HG03175 (cell line): Measurements from ENCODE around the gene ATP2B3.
"Not testable (repeated sequence)": the region's sequence is repeated elsewhere in the genome, so short reads cannot be mapped to it uniquely, and the experiment has no call there.

Source experiments
- ATAC-seq: cut with Tn5 transposase; IDR thresholded peaks from one replicate; pipeline ENCODE4 v1.9.1; 2021; ENCODE audit warnings: mild to moderate bottlenecking, moderate library complexity; ENCODE audit not compliant: unreplicated experiment

Gene ATP2B3

DNA sequence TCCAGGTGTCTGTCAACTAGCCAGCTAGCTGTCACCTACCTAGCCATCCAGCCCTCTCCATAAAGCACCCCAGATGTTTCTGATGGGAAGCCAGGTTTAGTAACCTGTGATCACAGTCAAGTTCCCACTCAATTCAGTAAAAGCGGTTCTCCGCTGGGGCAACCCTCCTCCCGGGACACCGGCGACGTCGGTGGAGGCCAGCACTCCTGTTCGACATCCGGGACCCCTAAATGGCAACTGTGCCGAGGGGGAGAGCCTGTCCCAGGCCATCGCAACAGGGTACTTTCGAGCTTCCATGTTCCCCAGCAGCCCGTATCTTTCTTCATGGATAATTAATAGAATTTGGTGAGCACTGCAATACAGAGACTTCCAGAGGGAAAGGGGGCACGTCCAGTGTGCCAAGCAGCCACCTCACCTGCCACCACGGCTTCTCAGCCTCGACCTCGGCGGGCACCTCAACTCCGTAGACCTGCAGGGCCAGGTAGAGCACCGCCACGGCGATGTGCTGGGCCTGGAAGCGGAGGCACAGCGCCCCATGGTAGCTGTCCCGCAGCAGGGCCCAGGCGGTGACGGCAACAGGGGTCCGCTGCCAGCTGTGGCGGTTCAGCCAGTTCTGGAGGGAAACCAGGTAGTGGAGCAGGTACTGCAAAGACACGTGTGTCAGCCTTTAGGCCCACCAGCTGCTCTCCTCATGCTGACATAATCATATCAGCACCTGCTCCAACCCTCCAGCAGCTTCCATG lies 74.8 kb downstream of the ATP2B3 start:
- no peak for ATAC-seq

DNA sequence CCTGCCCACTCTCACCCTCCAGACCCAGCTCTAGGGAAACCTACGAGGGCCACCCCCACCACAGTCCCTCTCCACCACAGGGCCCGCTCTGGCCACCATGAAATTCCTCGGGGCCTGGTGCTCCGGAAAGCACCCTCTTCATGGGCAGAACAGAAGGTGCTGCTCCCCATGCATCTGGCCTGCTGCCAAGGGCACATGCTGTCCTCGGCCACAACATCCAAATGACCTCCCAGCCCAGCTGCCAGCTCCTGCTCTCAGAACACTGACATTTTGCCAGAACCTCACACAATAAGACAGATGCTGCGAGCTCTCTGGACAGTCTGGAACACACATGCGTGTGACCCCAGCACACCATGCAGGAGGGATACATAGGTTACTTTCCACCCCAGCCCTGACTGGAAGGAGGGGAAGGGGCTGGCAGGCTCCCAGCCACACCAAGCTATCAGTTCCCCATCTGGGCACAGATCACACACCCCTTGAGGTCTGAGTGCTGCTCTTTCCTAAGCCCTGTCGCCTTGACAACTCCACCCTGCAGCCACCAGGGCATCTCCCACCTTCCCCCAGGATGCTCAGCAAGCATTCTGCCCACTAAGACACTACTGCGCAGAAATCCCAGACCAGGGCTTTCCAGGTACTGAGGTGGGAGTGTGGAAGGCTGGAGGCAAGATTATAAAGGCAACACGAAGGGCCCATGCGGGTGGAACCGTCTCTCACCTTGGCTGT lies 75.7 kb downstream of the ATP2B3 start:
- ATAC-seq, result no peak

DNA sequence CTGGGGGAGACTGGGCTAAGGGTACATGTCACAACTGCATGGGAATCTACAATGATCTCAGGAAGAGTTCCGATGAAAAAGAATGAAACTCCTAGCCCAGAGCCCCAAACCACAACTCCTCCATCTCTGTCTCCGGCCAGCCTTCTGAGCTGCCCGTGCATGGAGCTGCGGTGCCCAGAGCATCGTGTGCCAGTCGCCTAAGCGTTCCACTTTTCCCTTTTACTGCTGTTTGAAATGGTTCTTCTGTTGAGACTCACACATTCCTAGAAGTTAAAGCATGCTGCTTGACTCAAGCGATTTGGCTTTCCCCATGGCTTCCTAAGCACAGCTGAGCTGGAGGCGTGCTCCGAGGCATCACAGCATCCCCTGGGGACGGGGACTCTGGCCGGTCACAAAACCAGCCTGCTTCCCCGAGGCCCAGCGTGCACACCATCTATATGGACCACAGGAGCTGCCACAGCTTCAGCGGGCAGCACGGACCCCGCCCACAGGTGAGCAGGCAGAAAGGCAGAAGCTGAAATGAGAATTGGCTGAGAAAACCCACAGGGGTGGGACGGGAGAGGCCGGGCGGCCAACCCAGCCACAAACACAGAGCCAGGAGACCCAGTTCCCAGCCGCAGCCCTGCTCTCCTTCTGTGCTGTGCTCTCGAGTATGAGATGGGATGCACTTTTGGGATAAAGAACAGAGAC lies 76.5 kb downstream of the ATP2B3 start:
- no peak for ATAC-seq

DNA sequence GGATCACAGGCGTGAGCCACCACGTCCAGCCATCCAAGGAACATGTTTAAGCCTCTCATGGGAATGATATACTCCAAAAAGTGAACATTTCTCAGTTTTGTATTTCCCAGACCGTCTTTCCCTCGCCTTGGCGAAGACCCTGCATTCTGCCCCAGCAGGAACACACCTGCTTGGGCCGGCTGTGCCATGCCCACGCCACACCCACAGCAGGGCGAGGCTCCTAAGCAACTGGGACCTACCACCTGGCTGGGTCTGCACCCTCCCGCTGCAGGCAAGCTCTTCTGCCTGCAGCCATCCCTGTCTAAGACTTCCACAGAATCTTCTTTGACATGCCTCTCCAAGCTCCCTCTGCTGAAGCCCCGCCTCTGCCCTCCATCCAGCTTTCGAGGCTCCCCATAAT lies 77.9 kb downstream of the ATP2B3 start:
- ATAC-seq, result no peak

DNA sequence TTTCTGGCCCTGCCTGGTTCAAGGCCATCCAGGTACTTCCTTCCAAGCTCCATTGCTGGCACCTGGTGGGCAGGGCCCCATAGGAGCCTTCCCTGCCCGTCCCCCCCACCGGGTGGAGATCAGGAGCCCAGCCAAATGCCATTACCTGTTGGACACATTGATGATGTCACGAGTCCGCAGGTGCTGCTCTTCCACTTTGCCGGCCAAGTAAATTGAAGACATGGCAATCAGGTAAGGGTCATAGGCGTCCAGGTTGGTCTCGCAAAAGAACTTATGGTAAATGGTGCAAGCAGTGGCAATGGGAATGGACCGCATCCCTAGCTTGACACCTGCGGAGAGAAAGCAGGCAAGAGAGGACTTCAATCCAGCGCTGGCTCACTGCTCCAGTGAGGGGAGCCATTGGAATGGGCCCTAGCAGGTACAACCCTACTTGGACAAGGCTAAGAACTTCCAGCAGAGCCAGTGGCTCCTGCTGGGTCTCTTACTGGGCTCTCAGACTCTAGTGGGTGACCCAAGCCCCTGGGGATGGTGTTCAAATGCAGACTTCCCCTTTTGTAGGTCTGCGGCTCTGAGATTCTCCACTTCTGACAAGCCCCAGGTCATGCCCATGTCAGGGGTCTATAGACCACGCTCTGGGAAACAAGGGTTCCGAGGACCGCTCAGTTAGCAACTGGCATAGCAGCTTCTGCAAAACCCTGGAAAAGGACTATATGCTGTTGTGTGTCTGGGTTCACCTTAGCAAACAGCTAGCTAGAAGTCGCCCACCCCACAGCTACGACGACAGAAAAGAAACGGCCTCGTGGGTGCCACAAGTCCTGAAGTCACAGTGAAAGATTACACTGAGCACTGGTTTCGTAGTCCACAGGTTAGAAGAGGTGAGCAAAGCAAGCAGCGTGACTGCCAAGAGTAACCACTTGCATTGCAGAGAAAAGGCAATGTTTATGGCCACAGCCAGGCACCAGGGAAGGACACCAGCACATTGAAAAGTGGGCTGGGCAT lies 78.7 kb downstream of the ATP2B3 start:
- no peak for ATAC-seq

DNA sequence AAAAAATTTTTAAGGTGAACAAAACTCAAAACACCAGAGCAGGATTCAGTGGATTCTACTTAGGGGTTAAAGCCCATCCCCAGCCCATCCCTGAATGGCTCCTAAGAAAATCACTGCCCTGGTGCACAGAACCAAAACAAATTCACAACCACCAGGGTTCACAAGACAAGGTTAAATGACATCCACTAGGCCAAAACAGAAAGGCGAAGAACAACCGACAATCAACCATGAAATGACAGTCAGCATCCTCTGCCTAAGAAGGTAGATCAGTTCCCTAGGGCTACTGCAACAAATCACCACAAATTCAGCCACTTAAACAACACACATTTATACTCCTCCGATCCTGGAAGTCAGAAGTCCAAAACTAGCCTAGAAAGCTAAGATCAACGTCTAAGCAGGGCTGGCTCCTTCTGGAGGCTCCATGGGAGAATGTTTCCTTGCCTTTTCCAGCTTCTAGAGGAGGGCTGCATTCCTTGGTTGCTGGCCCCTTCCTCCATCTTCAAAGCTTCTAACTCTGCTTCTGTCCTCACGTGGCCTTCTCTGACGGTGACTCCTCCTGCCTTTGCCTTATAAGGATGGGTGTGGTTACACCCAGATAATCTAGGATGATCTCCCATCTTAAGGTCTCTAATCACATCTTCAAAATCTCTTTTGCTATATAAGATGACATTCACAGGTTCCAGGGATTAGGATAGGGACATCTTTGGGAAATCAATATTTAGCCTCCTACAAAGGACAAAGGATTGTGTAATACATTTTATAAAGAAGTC lies 79.7 kb downstream of the ATP2B3 start:
- no peak for ATAC-seq

DNA sequence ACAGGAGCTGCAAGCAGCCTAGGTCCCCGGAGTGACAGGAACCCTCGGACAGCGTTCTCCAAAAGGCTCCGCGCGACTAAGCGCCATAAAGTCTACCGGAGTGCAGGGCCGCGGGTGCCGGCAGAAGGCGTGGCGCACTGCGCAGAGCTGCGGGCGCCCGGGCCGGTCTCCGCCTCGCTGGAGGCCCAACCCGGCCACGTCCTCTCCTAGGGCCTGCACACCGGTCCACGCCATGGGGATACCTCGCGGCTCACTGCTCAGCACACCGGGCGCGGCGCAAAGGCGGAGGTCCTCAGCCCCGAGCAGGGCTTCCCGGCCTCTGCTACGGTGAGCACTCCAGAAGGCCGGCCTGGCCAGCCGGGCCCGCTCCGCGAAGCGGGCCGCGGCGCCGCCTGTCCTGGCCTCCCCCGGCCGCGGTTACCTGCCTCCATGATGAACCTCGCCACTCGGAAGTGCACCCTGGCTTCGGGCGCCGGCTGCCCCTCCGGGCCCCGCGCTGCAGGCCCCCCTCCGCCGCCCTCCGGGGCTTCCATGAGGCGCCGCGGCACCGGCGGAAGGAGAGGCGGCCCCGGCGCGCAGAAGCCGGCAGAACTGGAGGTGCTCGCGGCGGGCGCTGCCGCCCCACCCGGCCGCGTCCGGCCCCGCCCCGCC lies 81.2 kb downstream of the ATP2B3 start, which contains the start of gene CCNQ:
Gene CCNQ (minus strand): TSS at position 599 of the 651 bp plus-strand sequence. CDS start 66 bp downstream, at position 533.
- peak; percentile 58 for ATAC-seq

DNA sequence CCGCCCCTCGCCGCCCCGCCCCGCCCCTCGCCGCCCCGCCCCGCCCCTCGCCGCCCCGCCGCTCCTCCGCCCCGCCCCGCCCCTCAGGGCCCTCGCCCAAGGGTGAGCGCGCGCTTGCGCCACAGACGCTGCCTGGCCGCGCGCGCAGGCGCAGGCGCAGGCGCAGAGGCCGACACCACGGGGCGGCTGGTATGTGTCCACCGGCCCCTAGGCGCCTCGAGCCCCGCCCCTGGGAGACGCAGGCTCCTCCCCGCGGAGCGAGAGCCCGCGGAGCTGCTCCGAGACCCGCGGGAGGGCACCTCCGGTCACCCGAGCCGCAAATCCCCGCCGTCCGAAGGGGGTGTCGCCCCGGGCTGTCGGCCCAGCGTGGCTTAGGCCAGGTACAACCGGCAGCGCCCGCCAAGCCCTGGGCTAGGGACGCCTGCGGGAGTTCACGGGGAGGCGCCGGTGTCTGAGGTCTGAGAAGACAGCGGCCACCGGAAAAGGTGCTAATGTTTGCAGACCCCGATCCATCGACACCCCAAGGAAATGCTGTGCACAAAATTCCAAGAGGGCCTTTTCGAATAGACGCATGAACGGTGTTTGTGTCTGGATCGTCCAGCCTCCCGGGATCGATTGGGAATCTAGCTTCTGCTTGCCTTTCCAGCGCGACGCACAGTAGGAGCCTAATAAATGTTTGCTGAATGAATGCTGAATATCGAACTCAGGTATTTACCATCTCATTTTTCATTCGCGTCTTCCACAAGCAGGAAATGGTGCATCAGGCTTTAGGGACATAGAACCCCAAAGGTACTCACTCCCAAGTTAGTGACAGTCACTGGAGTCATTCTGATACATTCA lies 82.0 kb downstream of the ATP2B3 start:
- ATAC-seq, result peak; percentile 89

DNA sequence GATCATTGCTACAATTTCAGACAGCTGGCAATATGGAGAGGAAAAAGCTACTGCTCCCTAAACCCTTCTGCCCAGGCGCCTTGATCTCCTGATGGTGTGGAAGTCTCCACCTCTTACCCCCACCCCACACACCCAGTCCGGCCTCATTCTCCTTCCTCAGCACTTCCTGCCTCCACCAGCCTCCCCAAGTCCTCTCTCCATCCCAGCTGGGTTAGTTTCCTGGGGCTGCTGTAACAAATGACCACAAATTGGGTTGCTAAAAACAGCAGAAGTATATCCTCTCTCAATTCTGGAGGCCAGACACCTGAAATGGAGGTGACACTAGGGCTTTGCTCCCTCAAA lies 82.6 kb downstream of the ATP2B3 start:
- ATAC-seq, result no peak

DNA sequence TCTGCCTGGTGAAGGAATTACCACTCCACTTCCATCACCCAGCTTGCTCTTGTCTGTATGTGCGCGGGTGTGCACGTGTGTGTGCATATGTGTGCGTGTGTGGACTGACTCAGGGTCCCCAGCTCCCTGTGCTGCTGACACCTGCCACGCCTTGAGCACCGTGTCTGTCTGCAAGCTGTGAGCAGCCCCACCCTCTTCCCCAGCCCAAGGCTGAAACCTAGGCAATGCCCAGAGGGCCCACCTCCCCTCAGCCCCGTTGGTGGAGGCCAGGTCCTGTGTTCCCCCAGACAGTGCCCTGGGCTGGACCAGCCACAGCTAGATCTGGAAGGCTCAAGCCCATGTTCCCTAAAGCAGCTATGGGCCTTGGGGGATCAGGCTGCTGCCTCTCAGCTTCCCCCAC lies 83.5 kb downstream of the ATP2B3 start:
- ATAC-seq, result no peak

DNA sequence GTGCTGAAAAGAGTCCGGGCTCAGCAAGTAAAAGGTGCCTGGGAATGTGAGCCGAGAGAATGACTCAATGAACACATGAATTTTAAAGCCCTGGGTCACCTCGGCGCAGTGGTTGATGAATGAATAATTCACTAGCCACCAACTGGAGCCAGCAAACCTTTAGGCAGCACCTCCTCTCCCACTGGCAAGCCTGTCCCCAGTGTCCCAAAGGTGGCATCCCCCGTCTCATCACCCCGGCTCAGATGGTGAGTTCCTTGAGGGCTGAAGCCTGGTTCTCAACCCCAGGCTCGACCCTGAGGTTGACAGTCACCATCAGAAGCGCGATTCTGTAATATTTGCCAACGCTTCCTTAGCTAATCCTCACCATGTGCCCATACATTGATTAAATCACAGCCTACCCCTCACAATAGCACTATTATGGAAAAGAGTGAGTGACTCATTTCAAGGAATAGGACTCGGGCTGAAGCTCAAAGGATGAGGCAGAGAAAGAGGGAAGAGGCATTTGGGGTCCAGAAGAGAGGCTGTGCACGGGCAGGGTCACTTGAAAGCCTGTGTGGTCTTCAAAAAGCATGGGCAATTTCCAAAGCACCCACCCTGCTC lies 84.2 kb downstream of the ATP2B3 start:
- ATAC-seq, result no peak

DNA sequence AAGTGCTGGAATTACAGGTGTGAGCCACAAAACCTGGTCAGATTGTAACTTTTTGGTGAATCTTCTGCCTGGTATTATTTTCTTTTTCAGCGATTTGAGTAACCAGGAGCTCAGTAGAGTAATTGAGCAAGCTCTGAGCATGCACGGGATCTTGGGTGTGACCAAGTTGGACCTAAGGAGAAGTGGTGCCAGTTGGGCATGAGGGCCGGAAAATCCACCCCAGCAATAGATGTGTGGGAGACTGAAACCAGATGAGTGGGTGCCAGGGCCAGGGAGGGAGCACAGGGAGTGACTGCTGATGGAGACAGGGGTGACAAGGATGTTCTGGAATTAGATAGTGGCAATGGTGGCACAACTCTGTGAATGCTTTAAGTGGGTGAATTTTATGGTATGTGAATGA lies 85.2 kb downstream of the ATP2B3 start:
- ATAC-seq, result no peak

DNA sequence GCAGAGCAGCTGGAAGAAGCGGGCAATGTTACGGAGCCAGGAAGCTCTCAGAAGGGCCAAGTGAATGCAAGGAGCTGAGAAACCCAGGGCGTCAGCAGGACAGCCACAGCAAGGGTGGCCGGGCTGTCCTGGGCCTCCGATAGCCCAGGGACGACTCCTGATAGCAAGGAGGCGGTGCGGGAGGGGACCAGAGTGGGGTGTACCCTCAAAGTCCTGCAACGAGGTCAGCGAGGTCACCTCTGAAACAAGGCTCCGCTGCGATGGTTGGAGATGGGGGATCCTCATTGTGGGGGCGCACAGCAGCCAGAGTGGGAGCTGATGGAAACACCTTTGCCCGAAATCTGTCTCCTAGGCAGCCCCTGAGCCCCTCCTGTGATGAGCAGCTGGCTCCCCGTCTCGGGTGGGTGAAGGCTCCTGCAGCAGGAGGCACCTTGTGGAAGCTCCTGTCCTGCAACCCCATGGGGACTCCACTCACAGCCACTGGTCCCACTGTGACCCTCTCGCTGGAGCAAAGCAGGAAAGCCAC lies 85.8 kb downstream of the ATP2B3 start:
- no peak for ATAC-seq

DNA sequence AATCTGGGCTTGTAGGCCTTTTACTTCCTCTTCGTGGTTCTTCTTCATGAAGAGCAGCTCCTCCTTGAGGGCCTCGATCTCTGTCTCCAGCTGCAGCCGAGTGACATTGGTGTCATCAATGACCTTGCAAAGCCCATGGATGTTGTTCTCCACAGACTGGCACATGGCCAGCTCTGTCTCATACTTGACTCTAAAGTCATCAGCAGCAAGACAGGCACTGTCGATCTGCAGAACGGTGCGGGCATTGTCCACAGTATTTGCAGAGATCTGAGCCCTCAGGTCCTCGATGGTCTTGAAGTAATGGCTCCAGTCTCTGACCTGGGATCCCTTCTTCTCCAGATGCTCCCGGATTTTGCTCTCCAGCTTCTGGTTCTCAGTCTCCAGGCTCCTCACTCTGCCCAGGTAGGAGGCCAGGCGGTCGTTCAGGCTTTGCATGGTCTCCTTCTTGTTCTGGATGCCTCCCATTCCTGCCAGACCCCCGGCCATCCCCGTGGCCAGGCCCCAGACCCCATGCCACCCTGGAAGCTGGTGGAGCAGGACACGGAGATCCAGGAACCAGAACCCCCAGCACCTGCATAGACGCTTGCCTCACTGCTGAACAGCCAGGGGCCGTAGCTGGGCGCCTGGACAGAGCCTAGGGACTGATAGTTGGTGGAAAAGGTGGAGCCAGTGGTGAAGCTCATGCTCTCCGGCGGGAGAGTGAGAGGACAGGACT lies 87.4 kb downstream of the ATP2B3 start:
- ATAC-seq, result not testable (repeated sequence)

DNA sequence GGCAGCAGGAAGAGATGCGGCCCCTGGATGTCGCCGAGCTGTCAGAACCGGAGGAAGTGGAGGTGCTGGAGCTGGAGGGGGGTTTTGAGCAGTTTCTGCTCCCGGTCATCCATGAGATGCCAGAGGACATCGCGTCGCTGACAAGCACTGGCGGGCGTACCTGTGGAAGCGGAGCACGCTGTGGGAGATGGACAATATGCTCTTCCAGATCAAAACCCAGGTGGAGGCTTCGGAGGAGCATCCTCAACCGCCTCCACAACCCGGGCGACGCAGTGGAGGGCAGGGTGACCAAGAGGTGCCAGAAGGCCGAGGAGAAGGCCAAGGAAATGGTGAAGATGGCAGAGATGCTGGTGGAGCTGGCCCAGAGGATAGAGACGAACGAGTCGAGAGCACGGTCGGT lies 89.1 kb downstream of the ATP2B3 start:
- ATAC-seq, result no peak

DNA sequence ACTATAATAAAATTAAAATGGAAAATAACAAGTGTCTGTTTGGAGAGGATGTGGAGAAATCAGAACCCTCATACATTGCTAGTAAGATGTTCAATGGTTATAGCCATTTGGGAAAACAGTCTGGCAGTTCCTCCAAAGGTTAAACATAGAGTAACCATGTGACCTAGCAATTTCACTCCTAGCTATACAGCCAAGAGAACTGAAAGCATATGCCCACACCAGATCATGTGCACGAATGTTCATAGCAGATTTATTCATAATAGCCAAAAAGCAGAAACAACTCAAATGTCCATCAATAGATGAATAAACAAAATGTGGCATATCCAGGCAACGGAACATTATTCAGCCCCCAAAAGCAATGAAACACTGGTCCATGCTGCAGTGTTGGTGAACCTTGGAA lies 90.9 kb downstream of the ATP2B3 start:
- ATAC-seq, result no peak

DNA sequence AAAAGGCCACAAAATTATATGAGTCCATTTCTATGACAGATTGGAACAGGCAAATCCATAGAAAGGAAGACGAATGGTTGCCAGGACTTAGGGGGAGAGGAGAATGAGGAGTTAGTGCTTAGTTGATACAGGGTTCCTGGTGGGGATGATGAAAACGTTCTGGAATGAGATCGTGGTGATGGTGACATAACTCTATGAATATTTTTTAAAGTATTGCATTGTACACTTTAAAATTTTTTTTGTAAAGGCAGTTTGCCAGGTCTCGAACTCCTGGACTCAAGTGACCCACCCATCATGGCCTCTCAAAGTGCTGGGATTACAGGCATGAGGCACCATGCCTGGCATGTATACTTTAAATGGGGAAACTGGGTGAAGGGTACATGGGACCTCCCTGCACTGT lies 91.4 kb downstream of the ATP2B3 start:
- ATAC-seq, result no peak
